ENCODE data around the gene TDRD10. TPM values are rescaled to one million over a fixed set of nuclear protein-coding genes. Genes with fewer than 3 reads are reported as not detected.

Gene TDRD10
- total and polyA plus RNA-seq, 7 donors, result 0.46 to 3.9 (median 1.8) TPM

- Histone ChIP-seq H3K9me3 (no peaks in the 10 kb centered on the region), H3K36me3 (peaks cover 42 to 99% (median 87%) of the 10 kb centered on the region in 4 donors), H3K4me1 (no peaks in the 10 kb centered on the region), H3K27ac (no peak overlapping the region), H3K27me3 (no peaks in the 10 kb centered on the region), H3K4me3 (no peak overlapping the region)
- 93 to 96% methylated on average over 7 of the region's 7 CpGs for WGBS, 2 donors
- TF ChIP-seq POLR2A (IDR thresholded peaks at IDR 0.05) (no peak), EP300 (IDR thresholded peaks at IDR 0.05) (no peak), POLR2AphosphoS5 (IDR thresholded peaks at IDR 0.05) (no peak), CTCF (IDR thresholded peaks at IDR 0.05) (no peak)
- intact Hi-C loops (cut with DNase I), result no loop called here
- no peak for DNase-seq
These were observed 89.2 kb downstream of the TDRD10 start for GRCh38 chr1:154591206-154591605.

- TF ChIP-seq EP300 (IDR thresholded peaks at IDR 0.05) (no peak), POLR2AphosphoS5 (IDR thresholded peaks at IDR 0.05) (no peak), CTCF (IDR thresholded peaks at IDR 0.05) (no peak), POLR2A (IDR thresholded peaks at IDR 0.05) (no peak)
- no peak overlapping the region for H3K27ac ChIP-seq
- no peaks in the 10 kb centered on the region for H3K27me3 ChIP-seq
- intact Hi-C loops (cut with DNase I), result no loop called here
- no peak overlapping the region for H3K4me3 ChIP-seq
- H3K4me1 ChIP-seq, result no peaks in the 10 kb centered on the region
- peaks cover 48 to 99% (median 86%) of the 10 kb centered on the region in 4 donors for H3K36me3 ChIP-seq
- H3K9me3 ChIP-seq, result no peaks in the 10 kb centered on the region
- no peak for DNase-seq
These were observed 91.4 kb downstream of the TDRD10 start for GRCh38 chr1:154593390-154593789.

GRCh38 chr1:154594811-154595210, 92.8 kb downstream of the TDRD10 start:
- peaks cover 34 to 95% (median 78%) of the 10 kb centered on the region in 4 donors for H3K36me3 ChIP-seq
- no peak overlapping the region for H3K27ac ChIP-seq
- no peak for DNase-seq
- H3K9me3 ChIP-seq, result no peaks in the 10 kb centered on the region
- TF ChIP-seq CTCF (IDR thresholded peaks at IDR 0.05) (no peak), POLR2AphosphoS5 (IDR thresholded peaks at IDR 0.05) (no peak), POLR2A (IDR thresholded peaks at IDR 0.05) (no peak), EP300 (IDR thresholded peaks at IDR 0.05) (no peak)
- no peak overlapping the region for H3K4me3 ChIP-seq
- peaks cover 0 to 11% (median 9%) of the 10 kb centered on the region in 4 donors for H3K4me1 ChIP-seq
- intact Hi-C loops (cut with DNase I), result no loop called here
- WGBS, 2 donors, result 92 to 93% methylated on average over 7 of the region's 7 CpGs
- H3K27me3 ChIP-seq, result no peaks in the 10 kb centered on the region

- Histone ChIP-seq H3K4me3 (no peak overlapping the region), H3K27ac (no peak overlapping the region), H3K36me3 (peaks cover 26 to 95% (median 74%) of the 10 kb centered on the region in 4 donors), H3K27me3 (no peaks in the 10 kb centered on the region), H3K4me1 (peaks cover 0 to 18% (median 15%) of the 10 kb centered on the region in 4 donors), H3K9me3 (no peaks in the 10 kb centered on the region)
- TF ChIP-seq POLR2A (IDR thresholded peaks at IDR 0.05), result no peak
- no peak for TF ChIP-seq CTCF (IDR thresholded peaks at IDR 0.05)
- no peak for TF ChIP-seq POLR2AphosphoS5 (IDR thresholded peaks at IDR 0.05)
- no peak for TF ChIP-seq EP300 (IDR thresholded peaks at IDR 0.05)
- 92 to 96% methylated on average over 1 of the region's 1 CpG for WGBS, 2 donors
- DNase-seq, result no peak
- intact Hi-C loops (cut with DNase I), result no loop called here
These were observed 93.6 kb downstream of the TDRD10 start for GRCh38 chr1:154595621-154596020.

Other genes with a start within 250 kb of the TDRD10 start
- 100 to 1,000 TPM; 105 to 171 (median 120) TPM for gene HAX1, start 229.6 kb upstream of the TDRD10 start, total RNA-seq
- gene HAX1, start 229.6 kb upstream of the TDRD10 start, polyA plus RNA-seq, result 10 to 100 TPM; 76.3 to 95.6 (median 80.2) TPM
- gene AQP10, start 181.1 kb upstream of the TDRD10 start, total RNA-seq, result not detected
- gene AQP10, start 181.1 kb upstream of the TDRD10 start, polyA plus RNA-seq, result not detected
- 10 to 100 TPM; 53.1 to 64.3 (median 56.6) TPM for gene ATP8B2, start 176.7 kb upstream of the TDRD10 start, total RNA-seq
- 10 to 100 TPM in 1 of 3 donors, 1 to 10 TPM in 1, under 1 TPM in 1; 0.92 to 17.7 (median 7.2) TPM for gene ATP8B2, start 176.7 kb upstream of the TDRD10 start, polyA plus RNA-seq
- gene IL6R, start 96.9 kb upstream of the TDRD10 start, total RNA-seq, result 10 to 100 TPM; 22.9 to 40.2 (median 36.6) TPM
- 10 to 100 TPM in 1 of 3 donors, 1 to 10 TPM in 2; 3.0 to 18.4 (median 7.6) TPM for gene IL6R, start 96.9 kb upstream of the TDRD10 start, polyA plus RNA-seq
- gene SHE, start 193 bp downstream of the TDRD10 start, total RNA-seq, result 10 to 100 TPM in 1 of 4 donors, 1 to 10 TPM in 3; 5.2 to 10.2 (median 7.8) TPM
- gene SHE, start 193 bp downstream of the TDRD10 start, polyA plus RNA-seq, result 1 to 10 TPM; 1.6 to 5.7 (median 3.0) TPM
- gene UBE2Q1, start 56.4 kb downstream of the TDRD10 start, total RNA-seq, result 10 to 100 TPM; 15.1 to 18.9 (median 16.3) TPM
- 10 to 100 TPM; 36.6 to 40.7 (median 37.7) TPM for gene UBE2Q1, start 56.4 kb downstream of the TDRD10 start, polyA plus RNA-seq
- 1 to 10 TPM in 2 of 4 donors, under 1 TPM in 2; under 0.01 to 1.7 (median 1.0) TPM for gene CHRNB2, start 65.6 kb downstream of the TDRD10 start, total RNA-seq
- under 1 TPM in 1 of 3 donors, not detected in 2; 0.31 TPM for gene CHRNB2, start 65.6 kb downstream of the TDRD10 start, polyA plus RNA-seq
- gene ADAR, start 106.0 kb downstream of the TDRD10 start, total RNA-seq, result 100 to 1,000 TPM in 1 of 4 donors, 10 to 100 TPM in 3; 59.4 to 103 (median 69.7) TPM
- 10 to 100 TPM; 21.0 to 80.7 (median 38.6) TPM for gene ADAR, start 106.0 kb downstream of the TDRD10 start, polyA plus RNA-seq